ENCODE data around the gene PYGM.

DNA sequence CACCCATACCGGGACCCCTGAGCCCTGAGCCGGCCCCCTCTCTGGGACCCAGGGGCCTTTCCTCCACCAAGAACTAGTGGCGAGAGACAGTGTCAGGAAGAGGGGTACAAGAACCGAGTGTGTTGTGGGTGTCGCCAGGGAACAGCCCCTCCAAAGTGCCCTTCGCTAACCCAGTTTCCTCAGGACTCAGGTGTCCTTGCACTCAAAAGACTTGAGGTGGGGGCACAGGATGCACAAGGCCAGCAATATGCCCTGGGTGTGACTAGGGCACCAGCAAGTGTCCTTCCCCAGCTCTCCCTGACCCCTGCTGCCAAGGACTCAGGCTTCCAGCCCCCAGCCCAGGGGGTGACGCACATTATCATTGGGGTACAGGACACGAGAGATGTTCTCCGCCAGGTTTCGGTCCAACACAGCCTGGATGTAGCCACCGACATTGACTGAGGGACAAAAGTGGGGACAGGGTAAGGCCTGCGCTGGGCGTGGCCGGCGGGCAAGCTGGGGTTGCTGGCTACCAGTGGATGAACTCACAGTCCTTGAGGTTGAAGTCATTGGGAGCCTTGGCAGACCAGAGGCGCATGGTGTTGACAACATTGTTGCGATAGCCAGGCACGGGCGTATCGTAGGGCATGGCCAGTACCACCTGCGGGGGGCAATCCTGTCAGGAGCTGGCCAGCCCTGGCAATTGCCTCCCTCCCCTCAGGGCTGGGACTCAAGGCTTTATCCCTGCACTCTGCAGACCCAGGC is 4.7 kb downstream of the PYGM start:
- TF ChIP-seq, protein P1, sequence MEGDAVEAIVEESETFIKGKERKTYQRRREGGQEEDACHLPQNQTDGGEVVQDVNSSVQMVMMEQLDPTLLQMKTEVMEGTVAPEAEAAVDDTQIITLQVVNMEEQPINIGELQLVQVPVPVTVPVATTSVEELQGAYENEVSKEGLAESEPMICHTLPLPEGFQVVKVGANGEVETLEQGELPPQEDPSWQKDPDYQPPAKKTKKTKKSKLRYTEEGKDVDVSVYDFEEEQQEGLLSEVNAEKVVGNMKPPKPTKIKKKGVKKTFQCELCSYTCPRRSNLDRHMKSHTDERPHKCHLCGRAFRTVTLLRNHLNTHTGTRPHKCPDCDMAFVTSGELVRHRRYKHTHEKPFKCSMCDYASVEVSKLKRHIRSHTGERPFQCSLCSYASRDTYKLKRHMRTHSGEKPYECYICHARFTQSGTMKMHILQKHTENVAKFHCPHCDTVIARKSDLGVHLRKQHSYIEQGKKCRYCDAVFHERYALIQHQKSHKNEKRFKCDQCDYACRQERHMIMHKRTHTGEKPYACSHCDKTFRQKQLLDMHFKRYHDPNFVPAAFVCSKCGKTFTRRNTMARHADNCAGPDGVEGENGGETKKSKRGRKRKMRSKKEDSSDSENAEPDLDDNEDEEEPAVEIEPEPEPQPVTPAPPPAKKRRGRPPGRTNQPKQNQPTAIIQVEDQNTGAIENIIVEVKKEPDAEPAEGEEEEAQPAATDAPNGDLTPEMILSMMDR (IDR thresholded peaks at IDR 0.05), result no peak
- TF ChIP-seq POLR2A (IDR thresholded peaks at IDR 0.05) (no peak), EP300 (IDR thresholded peaks at IDR 0.05) (no peak)
